Hepatocyte (in vitro differentiated cells): ENCODE measurements around the gene CDYL.

Experiments used
- EZH2 ChIP-seq: fragments of 200-600 bp; sonication (generic); IDR thresholded peaks from 2 replicates; pipeline ENCODE4 v1.6.1; 2016; ENCODE audit warnings: antibody characterized with exemption, mild to moderate bottlenecking, borderline replicate concordance
- EZH2phosphoT487 ChIP-seq: fragments of 200-600 bp; sonication (generic); IDR thresholded peaks from one replicate; pipeline ENCODE4 v1.6.1; 2018; ENCODE audit warnings: antibody characterized with exemption, mild to moderate bottlenecking, low read depth, moderate library complexity; ENCODE audit not compliant: unreplicated experiment, severe bottlenecking
- TF ChIP-seq, protein P1 (sequence below): fragments of 200-600 bp; sonication (generic); IDR thresholded peaks from 2 replicates; pipeline ENCODE4 v1.5.1; 2016; ENCODE audit warnings: antibody characterized with exemption, mild to moderate bottlenecking; ENCODE audit not compliant: poor library complexity

DNA sequence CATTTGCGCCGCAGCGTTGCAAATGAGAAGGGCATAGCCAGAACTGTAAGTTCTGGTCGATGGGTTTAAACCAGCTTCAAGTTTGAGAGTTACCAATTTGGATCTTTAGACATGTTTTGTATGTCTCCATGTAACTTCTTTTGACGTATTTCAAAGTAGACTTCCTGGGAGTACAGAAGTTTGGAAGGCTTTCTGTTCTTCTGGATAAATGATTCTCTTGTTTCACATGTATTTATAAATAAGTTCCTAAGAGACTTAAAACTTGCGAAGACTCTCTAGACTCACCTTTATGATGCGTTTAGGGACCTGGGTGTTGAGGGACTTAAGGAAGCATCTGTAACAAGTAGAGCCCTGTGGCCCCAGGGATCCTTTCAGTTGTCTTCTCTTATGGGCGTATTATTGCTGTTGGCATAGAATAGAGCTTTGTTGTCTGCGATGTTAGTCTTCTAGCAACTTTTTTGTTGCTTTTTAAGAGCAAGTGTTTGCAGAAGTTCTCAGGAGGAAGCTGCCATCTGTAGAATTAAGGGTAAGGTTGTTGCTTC lies 1.3 kb downstream of the CDYL start:
- TF ChIP-seq, protein P1, sequence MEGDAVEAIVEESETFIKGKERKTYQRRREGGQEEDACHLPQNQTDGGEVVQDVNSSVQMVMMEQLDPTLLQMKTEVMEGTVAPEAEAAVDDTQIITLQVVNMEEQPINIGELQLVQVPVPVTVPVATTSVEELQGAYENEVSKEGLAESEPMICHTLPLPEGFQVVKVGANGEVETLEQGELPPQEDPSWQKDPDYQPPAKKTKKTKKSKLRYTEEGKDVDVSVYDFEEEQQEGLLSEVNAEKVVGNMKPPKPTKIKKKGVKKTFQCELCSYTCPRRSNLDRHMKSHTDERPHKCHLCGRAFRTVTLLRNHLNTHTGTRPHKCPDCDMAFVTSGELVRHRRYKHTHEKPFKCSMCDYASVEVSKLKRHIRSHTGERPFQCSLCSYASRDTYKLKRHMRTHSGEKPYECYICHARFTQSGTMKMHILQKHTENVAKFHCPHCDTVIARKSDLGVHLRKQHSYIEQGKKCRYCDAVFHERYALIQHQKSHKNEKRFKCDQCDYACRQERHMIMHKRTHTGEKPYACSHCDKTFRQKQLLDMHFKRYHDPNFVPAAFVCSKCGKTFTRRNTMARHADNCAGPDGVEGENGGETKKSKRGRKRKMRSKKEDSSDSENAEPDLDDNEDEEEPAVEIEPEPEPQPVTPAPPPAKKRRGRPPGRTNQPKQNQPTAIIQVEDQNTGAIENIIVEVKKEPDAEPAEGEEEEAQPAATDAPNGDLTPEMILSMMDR: no peak
- TF ChIP-seq EZH2: no peak
- TF ChIP-seq EZH2phosphoT487: no peak
